SHP77 treated with DMSO at 0.1 percent for 48 hours (cell line): Measurements from ENCODE around the gene GID8.

Experiments
- DNase-seq: peaks from one replicate; lab custom pipeline; 2025; lab: John Stamatoyannopoulos, UW

The GID8 gene

GRCh38 chr20:62943396-62943795 is 5.4 kb downstream of the GID8 start:
- DNase-seq: no peak

GRCh38 chr20:62944184-62944583 is 6.2 kb downstream of the GID8 start:
- DNase-seq: no peak

- no peak for DNase-seq
Measured at GRCh38 chr20:62944746-62945145, 6.8 kb downstream of the GID8 start.

- no peak for DNase-seq
Measured at GRCh38 chr20:62945771-62946339, 7.9 kb downstream of the GID8 start.

GRCh38 chr20:62946918-62947317 is 9.0 kb downstream of the GID8 start:
- DNase-seq: no peak

GRCh38 chr20:62947532-62948300 is 9.8 kb downstream of the GID8 start:
- no peak for DNase-seq

- DNase-seq: no peak
Measured at GRCh38 chr20:62949153-62949821, 11.3 kb downstream of the GID8 start.

GRCh38 chr20:62949962-62950361 is 12.0 kb downstream of the GID8 start:
- DNase-seq: no peak

GRCh38 chr20:62950741-62951140 is 12.8 kb downstream of the GID8 start:
- DNase-seq: no peak

- no peak for DNase-seq
Measured at GRCh38 chr20:62951143-62951895, 13.4 kb downstream of the GID8 start.

GRCh38 chr20:62951896-62952372 is 14.0 kb downstream of the GID8 start:
- DNase-seq: no peak

- no peak for DNase-seq
Measured at GRCh38 chr20:62952373-62952967, 14.5 kb downstream of the GID8 start, which contains the start of gene SLC17A9. SLC17A9 (plus strand) TSS chr20:62952709; CDS start chr20:62952831, 122 bp downstream.

- no peak for DNase-seq
Measured at GRCh38 chr20:62952968-62953838, 15.3 kb downstream of the GID8 start.

GRCh38 chr20:62953839-62954703 is 16.1 kb downstream of the GID8 start:
- DNase-seq: peak; percentile 64

- no peak for DNase-seq
Measured at GRCh38 chr20:62955519-62956386, 17.8 kb downstream of the GID8 start.

GRCh38 chr20:62956387-62957135 is 18.6 kb downstream of the GID8 start:
- no peak for DNase-seq

- no peak for DNase-seq
Measured at GRCh38 chr20:62957136-62958117, 19.5 kb downstream of the GID8 start.
